ENCODE data around the gene P2RY1.

P2RY1 gene

GRCh38 chr3:152834776-152835600 lies at the start of gene P2RY1:
P2RY1 (plus strand) TSS chr3:152835131; CDS start chr3:152835783, 652 bp downstream.
- peaks cover 39% of the 10 kb centered on the region for H3K27me3 Mint-ChIP-seq
- CTCF ChIA-PET = interaction anchor here (1.0 kb wide), 1 partner anchor 121 kb away, joined by 3 read pairs; no protein-coding TSS in a partner anchor
- DNase-seq = peak; percentile 52
- no peaks in the 10 kb centered on the region for H3K36me3 Mint-ChIP-seq
- H3K27ac Mint-ChIP-seq = peak within 1 kb of the TSS; percentile 80
- no peaks in the 10 kb centered on the region for H3K9me3 Mint-ChIP-seq
- peak within 1 kb of the TSS; percentile 80 for H3K4me3 Mint-ChIP-seq
- peaks cover 17% of the 10 kb centered on the region for H3K4me1 Mint-ChIP-seq

GRCh38 chr3:152786977-152787681 lies 47.8 kb upstream of the P2RY1 start:
- CTCF ChIA-PET = no interaction called here

GRCh38 chr3:152790651-152791387 lies 44.1 kb upstream of the P2RY1 start:
- Mint-ChIP-seq H3K9me3 (no peaks in the 10 kb centered on the region), H3K4me3 (no peak overlapping the region), H3K4me1 (no peaks in the 10 kb centered on the region), H3K27ac (no peak overlapping the region), H3K27me3 (no peaks in the 10 kb centered on the region), H3K36me3 (no peaks in the 10 kb centered on the region)
- CTCF ChIA-PET = interaction anchor here (0.7 kb wide), 1 partner anchor 14 kb away, joined by 3 read pairs; no protein-coding TSS in a partner anchor
- no peak for DNase-seq

More at GRCh38 chr3:152786977-152787681, 47.8 kb upstream of the P2RY1 start:
- DNase-seq = no peak
- Mint-ChIP-seq H3K27me3 (no peaks in the 10 kb centered on the region), H3K4me3 (no peak overlapping the region), H3K9me3 (no peaks in the 10 kb centered on the region), H3K27ac (no peak overlapping the region), H3K36me3 (no peaks in the 10 kb centered on the region), H3K4me1 (no peaks in the 10 kb centered on the region)

- DNase-seq = no peak
- CTCF ChIA-PET = no interaction called here
- H3K36me3 Mint-ChIP-seq = no peaks in the 10 kb centered on the region
Observed at GRCh38 chr3:152793969-152794368, 41.0 kb upstream of the P2RY1 start.

GRCh38 chr3:152797751-152798432 lies 37.0 kb upstream of the P2RY1 start:
- Mint-ChIP-seq H3K4me3 (no peak overlapping the region), H3K36me3 (no peaks in the 10 kb centered on the region), H3K4me1 (peaks cover 2% of the 10 kb centered on the region), H3K27ac (no peak overlapping the region), H3K9me3 (peaks cover 1% of the 10 kb centered on the region), H3K27me3 (no peaks in the 10 kb centered on the region)
- CTCF ChIA-PET = no interaction called here
- DNase-seq = no peak

More at GRCh38 chr3:152793969-152794368, 41.0 kb upstream of the P2RY1 start:
- Mint-ChIP-seq H3K27me3 (no peaks in the 10 kb centered on the region), H3K9me3 (peaks cover 1% of the 10 kb centered on the region), H3K27ac (no peak overlapping the region), H3K4me3 (no peak overlapping the region), H3K4me1 (peaks cover 2% of the 10 kb centered on the region)

- CTCF ChIA-PET = no interaction called here
- no peaks in the 10 kb centered on the region for H3K36me3 Mint-ChIP-seq
- no peak for DNase-seq
- H3K9me3 Mint-ChIP-seq = no peaks in the 10 kb centered on the region
- H3K4me1 Mint-ChIP-seq = no peaks in the 10 kb centered on the region
- H3K27ac Mint-ChIP-seq = no peak overlapping the region
- no peaks in the 10 kb centered on the region for H3K27me3 Mint-ChIP-seq
- no peak overlapping the region for H3K4me3 Mint-ChIP-seq
Observed at GRCh38 chr3:152811974-152812760, 22.8 kb upstream of the P2RY1 start.

- CTCF ChIA-PET = interaction anchor here (0.7 kb wide), 1 partner anchor 129 kb away, joined by 4 read pairs; no protein-coding TSS in a partner anchor
Observed at GRCh38 chr3:152817400-152817799, 17.5 kb upstream of the P2RY1 start.

GRCh38 chr3:152818027-152818426 lies 16.9 kb upstream of the P2RY1 start:
- Mint-ChIP-seq H3K4me3 (no peak overlapping the region), H3K4me1 (no peaks in the 10 kb centered on the region), H3K9me3 (no peaks in the 10 kb centered on the region), H3K27me3 (peaks cover 3% of the 10 kb centered on the region), H3K27ac (no peak overlapping the region), H3K36me3 (no peaks in the 10 kb centered on the region)
- no peak for DNase-seq
- CTCF ChIA-PET = no interaction called here

More at GRCh38 chr3:152817400-152817799, 17.5 kb upstream of the P2RY1 start:
- no peaks in the 10 kb centered on the region for H3K4me1 Mint-ChIP-seq
- H3K27ac Mint-ChIP-seq = no peak overlapping the region
- no peak for DNase-seq
- H3K4me3 Mint-ChIP-seq = no peak overlapping the region
- no peaks in the 10 kb centered on the region for H3K36me3 Mint-ChIP-seq
- no peaks in the 10 kb centered on the region for H3K9me3 Mint-ChIP-seq
- H3K27me3 Mint-ChIP-seq = peaks cover 3% of the 10 kb centered on the region

- CTCF ChIA-PET = interaction anchor here (1.2 kb wide), 1 partner anchor 8 kb away, joined by 3 read pairs; no protein-coding TSS in a partner anchor
- peaks cover 3% of the 10 kb centered on the region for H3K27me3 Mint-ChIP-seq
- no peak for DNase-seq
- H3K27ac Mint-ChIP-seq = no peak overlapping the region
- H3K36me3 Mint-ChIP-seq = no peaks in the 10 kb centered on the region
- H3K4me1 Mint-ChIP-seq = no peaks in the 10 kb centered on the region
- no peaks in the 10 kb centered on the region for H3K9me3 Mint-ChIP-seq
- no peak overlapping the region for H3K4me3 Mint-ChIP-seq
Observed at GRCh38 chr3:152823173-152823572, 11.8 kb upstream of the P2RY1 start.

- Mint-ChIP-seq H3K27ac (no peak overlapping the region), H3K4me1 (no peaks in the 10 kb centered on the region), H3K27me3 (peaks cover 3% of the 10 kb centered on the region), H3K9me3 (no peaks in the 10 kb centered on the region), H3K36me3 (no peaks in the 10 kb centered on the region), H3K4me3 (no peak overlapping the region)
- no peak for DNase-seq
- CTCF ChIA-PET = no interaction called here
Observed at GRCh38 chr3:152823781-152824180, 11.2 kb upstream of the P2RY1 start.

GRCh38 chr3:152825566-152825965 lies 9.4 kb upstream of the P2RY1 start:
- Mint-ChIP-seq H3K4me3 (no peak overlapping the region), H3K9me3 (no peaks in the 10 kb centered on the region), H3K27me3 (peaks cover 5% of the 10 kb centered on the region), H3K27ac (no peak overlapping the region), H3K4me1 (no peaks in the 10 kb centered on the region), H3K36me3 (no peaks in the 10 kb centered on the region)
- CTCF ChIA-PET = no interaction called here
- no peak for DNase-seq

- no peak for DNase-seq
- Mint-ChIP-seq H3K27ac (no peak overlapping the region), H3K4me3 (no peak overlapping the region), H3K36me3 (no peaks in the 10 kb centered on the region), H3K4me1 (no peaks in the 10 kb centered on the region), H3K27me3 (peaks cover 5% of the 10 kb centered on the region), H3K9me3 (no peaks in the 10 kb centered on the region)
- CTCF ChIA-PET = no interaction called here
Observed at GRCh38 chr3:152826476-152826875, 8.5 kb upstream of the P2RY1 start.

GRCh38 chr3:152827313-152827712 lies 7.6 kb upstream of the P2RY1 start:
- no peaks in the 10 kb centered on the region for H3K36me3 Mint-ChIP-seq
- no peak for DNase-seq
- H3K27me3 Mint-ChIP-seq = peaks cover 5% of the 10 kb centered on the region
- H3K4me1 Mint-ChIP-seq = no peaks in the 10 kb centered on the region
- CTCF ChIA-PET = no interaction called here
- H3K9me3 Mint-ChIP-seq = no peaks in the 10 kb centered on the region
- no peak overlapping the region for H3K27ac Mint-ChIP-seq
- H3K4me3 Mint-ChIP-seq = no peak overlapping the region

Data from activated naive CD4-positive, alpha-beta T cell treated with anti-CD3 and anti-CD28 coated beads, Interleukin-2, amount 10 ng/mL, durations not matched to agents 7 days and 5 days (primary cell).